ENCODE data around the gene CFAP61.
"Not testable (repeated sequence)": the region's sequence is repeated elsewhere in the genome, so short reads cannot be mapped to it uniquely, and the experiment has no call there.

CFAP61 gene

DNA sequence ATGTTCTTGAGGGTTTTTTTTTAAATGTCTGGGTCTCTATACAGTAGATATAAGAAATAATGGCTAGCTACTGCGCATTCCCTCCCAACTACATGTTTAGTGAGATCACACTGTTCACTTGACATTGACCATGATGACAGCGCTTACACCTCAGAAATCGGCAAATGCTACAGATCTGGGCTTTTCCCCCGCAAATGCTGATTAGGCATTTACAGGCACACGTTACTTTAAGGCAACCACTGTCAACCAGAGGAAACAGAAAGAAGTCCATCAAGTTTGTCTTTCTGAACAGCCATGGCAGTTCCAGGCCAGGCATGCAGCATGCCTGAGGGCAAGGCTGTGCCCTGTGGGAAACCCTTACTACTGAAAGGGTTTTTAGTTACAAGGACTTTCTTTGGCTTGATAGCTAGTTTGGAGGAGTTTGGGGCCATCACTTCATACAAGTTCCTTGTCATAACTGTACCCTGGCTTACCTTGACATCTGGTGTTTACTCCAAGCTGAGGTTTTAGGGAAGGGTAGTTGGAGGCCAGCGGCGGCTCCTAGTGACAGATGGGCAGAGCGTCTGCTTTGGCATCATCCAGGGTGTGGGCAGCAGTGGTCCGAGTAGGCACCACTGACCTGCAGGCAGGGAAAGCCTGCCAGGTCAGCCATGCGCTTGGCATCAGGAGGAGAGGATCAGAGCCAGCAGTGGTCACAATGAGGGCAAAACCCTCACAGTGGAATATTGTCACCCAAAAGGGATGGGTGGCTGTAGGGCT is 43.0 kb downstream of the CFAP61 start:
- no peak for FAIRE-seq

DNA sequence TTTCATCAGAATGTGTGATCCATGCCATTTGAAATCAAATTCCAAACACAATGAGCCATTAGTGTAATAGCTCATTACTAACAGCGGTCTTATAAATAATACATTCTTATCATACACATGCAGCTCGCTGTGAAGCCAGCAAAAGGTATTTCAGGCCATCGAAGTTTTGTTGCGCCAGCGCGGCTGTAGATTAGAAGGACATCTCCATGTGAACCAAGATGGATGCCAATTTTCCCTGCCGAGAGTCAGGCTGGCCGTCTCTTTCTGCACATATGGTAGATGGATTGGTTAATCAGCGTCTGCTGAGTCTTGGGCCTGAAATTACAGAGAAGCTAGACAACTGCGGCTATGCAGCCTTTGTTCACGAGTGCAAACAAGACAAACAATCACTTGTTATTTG is 44.1 kb downstream of the CFAP61 start:
- FAIRE-seq, result no peak

DNA sequence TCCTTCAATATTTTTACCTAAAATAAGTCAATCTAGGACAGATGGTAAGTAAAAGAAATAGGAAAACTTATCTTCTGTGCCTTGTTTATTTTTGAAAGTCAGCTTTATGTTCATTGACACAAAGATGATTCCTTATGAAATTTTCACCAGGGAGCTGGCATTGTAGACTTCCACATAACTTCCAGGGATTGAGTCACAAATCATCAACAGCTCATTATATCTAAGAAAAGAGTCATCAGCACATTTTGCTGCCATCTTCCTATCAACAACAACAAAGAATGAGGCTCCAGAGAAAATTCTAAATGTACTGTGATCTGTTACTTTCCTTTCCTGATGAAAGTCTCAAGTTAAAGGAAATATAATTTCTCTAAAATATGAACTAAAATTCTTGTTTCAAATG is 48.5 kb downstream of the CFAP61 start:
- no peak for FAIRE-seq

DNA sequence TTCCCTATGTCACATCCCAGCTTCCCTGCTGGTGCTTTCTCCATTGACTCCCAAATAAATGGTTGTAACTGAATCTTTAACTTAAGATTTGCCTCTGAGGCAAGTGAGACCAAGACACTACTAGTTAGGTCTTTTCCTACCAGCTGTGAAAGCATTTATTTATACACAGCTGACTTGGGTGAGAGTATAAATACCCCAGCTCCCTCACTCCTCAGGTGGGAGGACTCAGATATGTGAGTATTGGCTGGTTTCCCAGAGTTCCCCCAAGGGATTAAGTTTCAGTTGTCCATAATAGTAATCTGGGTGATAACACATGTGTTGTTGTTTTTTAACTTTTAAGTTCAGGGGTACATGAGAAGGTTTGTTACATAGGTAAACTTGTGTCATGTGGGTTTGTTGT is 49.8 kb downstream of the CFAP61 start:
- FAIRE-seq, result no peak

DNA sequence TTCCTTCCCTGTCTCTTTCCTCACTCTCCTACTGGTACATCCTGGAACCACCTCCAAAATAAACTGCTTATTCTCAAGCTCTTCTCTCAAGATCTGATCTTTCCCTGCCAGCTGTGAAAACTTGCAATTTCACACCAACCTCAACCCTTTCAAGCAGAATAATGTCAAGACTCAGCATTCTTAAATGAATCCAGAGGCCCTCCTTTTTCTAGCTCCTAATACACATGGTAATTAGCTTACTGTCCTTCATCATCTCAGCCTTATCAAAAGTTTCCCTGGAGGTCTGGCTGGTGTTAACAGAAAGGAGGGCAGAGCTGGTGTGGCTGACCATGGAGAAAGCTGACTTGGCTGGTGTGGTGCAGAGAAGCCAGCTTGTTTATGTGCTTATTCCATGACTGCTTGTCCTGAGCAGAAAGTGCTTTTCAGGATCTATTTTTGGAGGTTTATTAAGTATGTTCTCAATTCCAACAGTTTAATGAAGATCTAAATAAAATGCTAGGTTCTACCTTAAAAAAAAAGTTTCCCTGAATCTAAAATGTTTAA is 50.5 kb downstream of the CFAP61 start:
- no peak for FAIRE-seq

DNA sequence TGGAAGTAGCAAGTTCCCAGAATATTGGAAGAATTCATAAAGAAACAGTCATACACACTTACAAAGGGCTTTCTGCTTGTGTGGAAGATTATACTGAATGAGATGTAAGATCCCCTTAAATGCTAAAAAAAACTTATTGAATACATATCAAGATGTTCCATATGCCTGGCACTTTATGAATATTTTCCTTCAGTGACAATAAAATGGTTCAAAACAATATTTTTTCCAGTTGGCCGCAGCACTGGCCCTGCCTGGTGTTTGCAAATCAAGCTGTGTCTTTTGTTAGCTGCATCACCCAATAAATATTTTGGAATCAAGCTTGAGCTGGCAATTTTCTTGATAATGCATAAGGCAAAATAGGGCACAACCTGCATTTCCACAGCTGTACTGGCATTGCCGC is 51.2 kb downstream of the CFAP61 start:
- FAIRE-seq, result no peak

DNA sequence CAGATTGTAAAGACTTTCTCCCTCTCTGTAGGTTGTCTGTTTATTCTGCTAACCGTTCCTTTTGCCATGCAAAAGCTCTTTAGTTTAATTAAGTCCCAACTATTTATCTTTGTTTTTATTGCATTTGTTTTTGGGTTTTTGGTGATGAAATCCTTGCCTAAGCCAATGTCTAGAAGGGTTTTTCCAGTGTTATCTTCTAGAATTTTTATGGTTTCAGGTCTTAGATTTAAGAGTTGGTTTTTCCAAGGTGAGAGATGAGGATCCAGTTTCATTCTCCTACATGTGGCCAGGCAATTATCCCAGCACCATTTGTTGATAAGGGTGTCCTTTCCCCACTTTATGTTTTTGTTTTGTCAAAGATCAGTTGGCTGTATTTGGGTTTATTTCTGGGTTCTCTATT is 70.9 kb downstream of the CFAP61 start:
- not testable (repeated sequence) for FAIRE-seq

DNA sequence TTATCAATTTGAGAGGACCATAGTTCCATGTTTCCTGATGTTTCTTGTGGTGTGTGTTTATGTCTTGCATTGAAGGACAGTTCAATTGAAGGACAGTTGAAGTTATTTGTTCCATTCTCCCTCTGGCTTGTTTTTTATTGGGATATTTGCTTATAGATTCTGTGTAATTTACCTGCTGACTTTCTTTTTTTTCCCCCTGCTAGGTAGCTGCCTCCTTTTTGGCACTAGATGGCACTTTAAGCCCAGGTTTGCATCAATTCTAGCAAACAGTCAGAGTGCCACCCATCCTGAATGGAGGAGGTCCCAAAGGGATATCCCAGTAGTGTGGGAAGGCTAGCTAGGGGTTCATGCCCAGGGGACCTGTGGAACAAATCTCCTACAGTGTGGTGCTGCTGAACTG is 78.1 kb downstream of the CFAP61 start:
- no peak for FAIRE-seq

DNA sequence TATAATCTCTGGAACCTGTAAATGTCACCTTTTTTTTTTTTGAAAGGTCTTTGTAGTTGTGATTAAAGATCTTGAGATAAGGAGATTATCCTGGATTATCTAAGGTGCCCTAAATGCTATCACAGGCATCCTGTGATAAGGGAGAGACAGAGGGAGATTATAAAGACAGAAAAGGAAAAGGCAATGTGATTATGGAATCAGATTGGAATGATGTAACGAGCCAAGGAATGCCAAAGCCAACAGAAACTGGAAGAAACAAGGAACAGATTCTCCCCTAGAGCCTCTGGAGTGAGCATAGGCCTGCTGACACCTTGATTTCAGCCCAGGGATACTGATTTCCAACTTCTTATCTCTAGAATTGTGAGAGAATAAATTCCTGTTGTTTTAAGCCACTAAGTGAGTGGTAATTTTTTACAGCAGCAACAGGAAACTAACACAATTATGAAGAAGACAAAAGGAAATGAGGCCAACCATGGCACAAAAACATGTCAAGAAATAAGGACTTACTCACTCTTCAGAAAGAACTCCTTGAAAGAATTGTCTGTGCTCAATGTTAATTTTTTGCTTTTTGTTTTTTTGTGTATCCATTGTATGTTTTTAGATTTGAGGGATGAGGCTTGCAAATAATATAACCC is 82.7 kb downstream of the CFAP61 start:
- no peak for FAIRE-seq

DNA sequence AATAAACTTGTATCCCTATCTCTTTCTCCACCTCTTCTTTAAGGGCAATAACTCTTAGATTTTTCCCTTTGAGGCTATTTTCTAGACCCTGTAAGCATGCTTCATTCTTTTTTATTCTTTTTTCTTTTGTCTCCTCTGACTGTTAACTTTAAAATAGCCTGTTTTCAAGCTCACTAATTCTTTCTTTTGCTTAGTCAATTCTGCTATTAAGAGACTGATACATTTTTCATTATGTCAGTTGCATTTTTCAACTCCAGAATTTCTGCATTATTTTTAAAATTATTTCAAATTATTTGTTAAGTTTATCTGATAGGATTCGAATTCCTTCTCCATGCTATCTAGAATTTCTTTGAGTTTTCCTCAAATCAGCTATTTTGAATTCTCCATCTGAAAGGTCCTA is 84.0 kb downstream of the CFAP61 start:
- FAIRE-seq, result no peak

DNA sequence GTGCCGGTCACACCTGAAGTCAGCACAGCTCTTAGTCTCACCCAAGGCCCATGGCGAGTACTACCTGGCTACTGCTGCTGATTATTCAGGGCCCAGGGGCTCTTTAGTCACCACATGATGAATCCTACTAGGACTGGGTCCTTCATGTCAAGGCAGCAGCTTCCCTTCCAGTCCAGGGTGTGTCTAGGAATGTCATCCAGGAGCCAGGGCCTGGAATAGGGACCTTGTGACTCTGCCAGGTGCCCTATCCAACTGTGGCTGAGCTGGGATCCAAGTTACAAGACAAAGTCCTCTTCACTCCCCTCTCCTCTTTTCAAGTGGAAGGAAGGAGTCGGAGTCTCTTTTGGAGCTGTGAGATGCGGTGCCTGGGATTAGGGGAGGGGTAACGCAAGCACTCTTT is 85.5 kb downstream of the CFAP61 start:
- no peak for FAIRE-seq

DNA sequence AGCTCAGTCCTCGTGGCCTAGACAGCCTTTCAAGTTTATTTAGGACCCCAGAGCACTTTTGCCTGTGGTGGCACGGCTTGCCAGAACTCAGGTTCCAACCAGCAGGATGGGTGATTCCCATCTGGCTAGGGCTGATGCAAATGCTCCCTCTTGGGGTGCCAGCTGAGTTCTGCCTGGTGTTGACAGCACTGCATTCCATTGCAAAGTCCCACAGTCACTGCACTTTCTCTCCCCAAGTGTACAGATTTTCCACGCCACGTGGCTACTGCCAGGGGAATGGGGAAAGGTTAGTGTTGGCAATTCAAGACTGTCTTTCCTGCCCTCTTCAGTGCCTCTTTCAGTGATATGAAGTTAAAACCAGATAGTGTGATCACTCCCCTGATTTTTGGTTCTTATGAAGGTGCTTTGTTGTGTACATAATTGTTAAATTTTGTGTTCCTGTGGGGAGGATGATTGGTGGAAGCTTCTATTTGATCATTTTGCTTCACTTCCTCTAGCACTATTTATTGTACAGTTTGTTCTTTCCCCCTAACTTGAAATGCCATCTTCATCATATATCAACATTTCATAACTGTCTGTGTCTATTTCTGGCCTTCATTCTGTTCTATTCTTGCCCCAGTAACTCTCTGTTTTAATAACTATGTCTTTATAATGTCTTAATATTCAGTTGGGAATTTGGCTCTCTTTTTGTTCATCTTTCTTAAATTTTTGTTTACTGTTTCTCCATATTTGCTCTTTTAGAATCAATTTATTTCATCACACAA is 86.2 kb downstream of the CFAP61 start:
- FAIRE-seq, result no peak

DNA sequence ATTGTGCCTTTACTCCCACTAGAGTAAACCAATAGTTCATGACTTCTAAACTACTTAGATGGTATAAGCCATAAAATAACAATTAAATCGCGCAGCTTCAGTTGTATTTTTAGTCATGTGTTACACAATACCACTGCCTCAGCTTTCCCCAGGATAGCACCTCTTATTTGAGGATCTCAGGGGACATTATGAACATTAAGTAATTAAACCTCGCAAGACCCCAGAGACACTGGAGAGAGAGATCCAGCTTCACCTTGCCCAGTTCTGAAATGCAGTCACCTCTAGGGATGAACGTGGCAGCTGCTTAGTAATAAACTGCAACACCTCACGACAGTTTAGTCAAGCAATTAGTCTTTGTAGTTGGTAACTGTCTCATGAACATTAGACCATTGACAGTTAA is 87.1 kb downstream of the CFAP61 start:
- FAIRE-seq, result no peak

DNA sequence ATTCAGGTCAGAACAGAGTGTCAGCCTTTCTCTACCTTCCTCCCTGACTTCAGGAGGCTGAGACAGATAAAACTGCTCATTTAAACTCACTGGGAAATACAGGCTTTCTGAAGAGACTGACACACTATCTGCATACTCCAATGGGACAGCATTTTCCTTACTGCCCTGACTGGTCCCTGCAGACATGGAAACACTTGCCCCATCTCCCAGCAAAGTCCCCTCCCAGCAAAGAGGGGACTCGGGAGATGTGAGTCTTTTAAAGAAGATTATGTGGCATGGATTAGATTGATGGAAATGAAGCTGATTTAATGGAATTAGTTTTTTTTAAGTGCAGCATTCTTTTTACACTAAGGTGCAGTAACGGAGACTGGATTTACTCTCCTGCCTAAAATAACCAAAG is 90.8 kb downstream of the CFAP61 start:
- no peak for FAIRE-seq

DNA sequence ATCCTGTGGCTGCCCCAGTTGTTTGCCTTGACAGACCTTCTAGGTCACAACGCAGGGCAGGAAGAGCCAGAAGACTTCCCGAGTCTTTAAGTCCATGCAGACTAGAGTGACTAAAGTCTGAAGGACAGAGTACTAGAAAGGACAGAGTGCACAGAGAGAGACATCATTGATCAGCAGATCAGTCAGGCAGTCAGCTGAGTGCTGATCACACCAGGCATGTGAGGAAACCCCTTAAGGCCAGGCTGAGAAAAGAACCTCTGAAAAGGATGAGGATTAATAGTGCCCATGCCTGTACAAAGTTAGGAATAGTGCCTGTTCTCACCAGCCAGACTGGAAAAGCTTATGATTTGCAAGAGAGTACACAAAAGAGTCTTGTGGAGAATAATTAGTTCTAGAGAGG is 91.3 kb downstream of the CFAP61 start:
- no peak for FAIRE-seq

DNA sequence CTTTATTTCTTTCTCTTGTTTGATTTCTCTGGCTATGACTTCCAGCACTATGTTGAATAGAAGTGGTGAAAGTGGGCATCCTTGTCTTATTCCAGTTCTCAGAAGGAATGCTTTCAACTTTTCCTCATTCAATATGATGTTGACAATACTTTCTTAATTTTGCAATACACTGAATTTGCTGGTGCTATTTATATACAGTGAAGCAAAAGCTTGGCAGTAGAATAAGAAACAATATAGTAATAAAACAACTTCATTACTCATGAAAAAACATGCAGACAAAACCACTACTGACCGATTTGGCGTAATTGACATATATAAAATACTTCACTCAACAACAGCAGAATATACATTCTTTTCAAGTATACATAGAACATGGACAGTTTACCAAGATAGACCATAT is 96.4 kb downstream of the CFAP61 start:
- no peak for FAIRE-seq

DNA sequence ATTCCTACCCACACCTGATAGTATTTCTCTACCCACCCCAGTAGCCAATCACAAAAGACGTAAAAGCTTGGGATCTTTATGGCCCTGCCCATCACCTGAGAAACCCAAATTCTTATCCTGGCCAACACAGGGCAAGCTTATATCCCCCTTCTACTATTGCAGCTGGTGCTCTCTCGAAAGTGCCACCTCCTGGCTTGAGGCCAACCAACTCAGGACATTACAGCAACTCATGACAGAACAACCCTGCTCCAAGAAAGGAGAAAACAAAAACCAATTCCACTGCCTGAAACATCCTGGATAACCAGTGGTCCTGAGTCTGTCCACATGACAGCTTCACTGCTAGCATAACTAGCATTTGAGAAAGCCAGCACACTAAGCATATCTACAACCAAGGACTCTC is 97.9 kb downstream of the CFAP61 start:
- FAIRE-seq, result no peak

DNA sequence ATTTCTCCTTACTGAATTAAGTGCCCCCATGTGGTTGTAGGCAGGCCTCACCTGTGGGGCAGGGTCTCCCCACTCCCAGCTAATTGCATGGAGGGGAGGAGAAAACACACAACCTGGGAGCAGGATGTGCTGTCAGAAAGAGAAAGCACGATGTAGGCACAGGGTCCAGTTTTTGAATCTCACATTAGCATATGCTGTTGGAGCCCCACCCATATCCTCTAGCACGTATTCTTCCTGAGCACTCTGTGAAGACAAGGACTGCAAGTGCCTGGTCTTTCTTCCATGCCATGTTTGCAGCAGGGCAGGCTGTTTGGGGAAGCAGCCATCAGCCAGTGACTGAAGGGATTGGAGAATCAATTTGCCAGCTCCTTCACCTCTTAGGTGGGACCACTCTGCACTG is 108.2 kb downstream of the CFAP61 start:
- no peak for FAIRE-seq

DNA sequence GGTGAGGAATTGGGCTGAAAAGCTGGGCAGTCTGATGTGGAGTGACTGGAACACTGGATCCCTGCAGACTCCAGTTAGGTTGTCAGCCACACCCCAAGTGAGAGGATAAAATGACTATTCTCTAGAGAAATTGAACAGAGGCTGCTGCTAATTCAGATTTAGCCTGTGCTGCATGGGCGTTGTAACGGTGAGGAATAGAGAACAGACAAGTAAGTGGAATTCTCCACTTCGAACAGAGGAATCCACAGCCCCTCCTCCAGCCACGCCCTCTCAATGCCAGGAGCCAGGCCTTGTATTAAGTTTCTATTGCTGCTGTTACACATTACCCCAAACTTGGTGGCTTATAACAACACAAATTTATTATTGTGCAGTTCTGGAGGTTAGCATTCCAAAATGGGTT is 109.3 kb downstream of the CFAP61 start:
- FAIRE-seq, result no peak

DNA sequence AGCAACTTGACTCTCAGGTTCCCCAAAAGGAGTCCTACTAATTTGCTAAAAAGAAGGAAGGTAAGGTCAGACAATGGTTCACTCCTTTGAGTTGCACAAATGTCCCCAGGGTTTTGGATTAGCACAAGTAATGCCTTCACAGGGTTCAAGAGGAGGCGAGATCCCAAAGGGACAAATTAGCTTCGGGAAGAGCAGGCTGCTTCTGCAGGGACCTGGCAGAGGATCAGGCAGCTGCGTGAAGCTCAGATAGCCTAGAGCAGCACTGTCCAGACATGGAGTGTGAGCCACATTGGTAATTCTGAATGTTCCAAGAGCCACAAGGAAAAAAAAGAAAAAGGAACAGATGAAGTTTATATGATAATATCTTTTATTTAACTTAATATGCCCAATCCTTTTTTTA is 115.4 kb downstream of the CFAP61 start:
- FAIRE-seq, result no peak

DNA sequence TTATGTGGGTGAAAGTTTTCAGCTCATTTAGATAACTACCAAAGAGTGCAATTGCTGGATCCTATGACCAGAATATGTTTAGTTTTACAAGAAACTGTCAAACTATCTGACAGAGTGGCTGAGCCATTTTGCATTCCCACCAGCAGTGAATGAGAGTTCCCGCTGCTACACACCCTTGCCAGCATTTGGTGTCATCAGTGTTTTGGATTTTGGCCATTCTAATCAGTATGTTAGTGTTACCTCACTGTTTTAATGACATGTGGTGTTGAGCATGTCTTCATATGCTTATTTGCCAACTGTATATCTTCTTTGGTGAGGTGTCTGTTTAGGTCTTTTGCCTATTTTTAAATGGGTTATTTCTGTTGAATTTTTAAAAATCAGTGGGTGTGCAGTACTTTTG is 120.9 kb downstream of the CFAP61 start:
- FAIRE-seq, result no peak

DNA sequence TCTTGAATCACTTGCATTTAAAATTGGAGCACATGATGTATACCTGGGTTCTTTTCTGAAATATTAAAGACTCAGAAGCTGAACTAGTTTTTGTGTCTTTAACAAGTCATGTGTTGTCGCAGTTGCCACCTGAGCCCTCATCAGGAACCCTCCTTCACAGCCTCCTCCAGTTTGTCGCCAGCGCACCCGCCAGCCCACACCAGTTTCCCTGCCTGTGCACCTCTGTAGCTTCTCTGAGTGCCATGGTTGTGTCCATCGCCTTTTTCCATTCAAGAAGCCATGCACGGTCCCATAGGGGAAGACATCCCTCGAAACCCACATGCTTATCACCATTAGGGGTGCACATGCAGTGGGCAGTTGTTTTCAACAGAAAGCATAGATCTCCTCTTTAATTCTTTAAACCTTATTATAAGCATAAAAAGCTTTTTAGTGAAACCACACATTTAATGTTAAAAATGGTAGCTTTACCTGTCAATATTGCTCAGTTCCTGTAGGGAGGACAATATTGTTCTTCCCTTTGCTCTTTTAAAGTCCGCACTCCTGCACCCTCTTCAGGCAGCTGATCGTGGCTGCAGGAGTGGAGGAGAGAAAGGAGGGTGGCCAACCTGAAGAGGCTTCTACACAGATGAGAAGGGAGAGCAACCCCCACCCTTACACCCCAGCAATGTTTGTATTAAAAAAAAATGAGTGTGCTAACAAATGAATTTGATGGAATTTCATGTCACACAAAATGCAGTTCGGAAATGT is 121.9 kb downstream of the CFAP61 start:
- FAIRE-seq, result no peak

DNA sequence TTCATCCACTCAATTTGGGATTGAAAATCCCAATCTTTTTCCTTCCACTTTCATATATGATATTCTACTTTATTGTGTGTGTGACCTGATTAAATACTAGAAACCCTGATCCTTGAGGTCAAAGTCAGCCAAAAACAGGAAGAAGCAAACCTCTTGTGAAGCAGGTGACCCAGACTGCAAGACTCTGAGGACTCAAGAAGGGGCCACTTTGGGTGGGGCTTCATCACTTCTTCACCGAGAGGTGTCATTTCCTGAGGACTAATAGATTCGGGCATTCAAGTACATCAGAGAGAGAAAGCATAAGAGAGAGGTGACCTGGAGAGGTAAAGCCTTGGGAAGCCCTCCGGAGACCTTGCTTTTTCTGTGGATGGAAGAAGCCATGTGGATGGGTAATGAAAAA is 129.0 kb downstream of the CFAP61 start:
- FAIRE-seq, result no peak
